D721Med (cell line): ENCODE data around the gene NUP107.

Source experiments
- DNase-seq: peaks from one replicate; pipeline ENCODE4 v3.0.0; 2011; ENCODE audit warnings: low spot score; ENCODE audit not compliant: insufficient read length
- FAIRE-seq: peaks from 2 replicates; lab custom pipeline; 2011; peaks lifted over from hg19 to GRCh38; lab: Jason Lieb, UNC
- CTCF ChIP-seq: IDR thresholded peaks from 2 replicates; pipeline ENCODE4 v1.5.1; 2012; ENCODE audit warnings: mild to moderate bottlenecking, control low read depth; ENCODE audit not compliant: insufficient read depth; ENCODE audit errors: missing control alignments

Gene NUP107

DNA sequence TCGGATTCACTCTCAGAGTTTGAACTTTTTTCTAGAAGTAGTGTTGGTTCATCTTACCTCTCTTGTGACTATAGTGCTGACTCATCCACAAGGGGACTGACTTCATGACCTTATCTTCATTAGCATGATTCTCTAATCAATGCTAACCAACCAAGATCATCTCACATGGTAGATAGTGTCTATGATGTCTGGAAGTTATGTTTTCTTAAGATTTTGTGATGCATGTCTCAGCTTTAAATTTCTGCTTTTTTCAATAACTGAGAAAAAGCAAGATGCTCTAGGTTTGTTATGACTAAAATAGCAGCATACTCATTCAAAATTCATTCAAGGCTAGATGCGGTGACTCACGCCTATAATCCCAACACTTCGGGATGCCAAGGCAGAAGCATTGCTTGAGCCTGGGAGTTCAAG is 46.9 kb downstream of the NUP107 start:
- DNase-seq (no peak), FAIRE-seq (no peak)

GRCh38 chr12:68739891-68740290 is 53.1 kb downstream of the NUP107 start:
- no peak for DNase-seq
- no peak for TF ChIP-seq CTCF
- FAIRE-seq = no peak

More for the DNA sequence above, 46.9 kb downstream of the NUP107 start:
- TF ChIP-seq CTCF = no peak

DNA sequence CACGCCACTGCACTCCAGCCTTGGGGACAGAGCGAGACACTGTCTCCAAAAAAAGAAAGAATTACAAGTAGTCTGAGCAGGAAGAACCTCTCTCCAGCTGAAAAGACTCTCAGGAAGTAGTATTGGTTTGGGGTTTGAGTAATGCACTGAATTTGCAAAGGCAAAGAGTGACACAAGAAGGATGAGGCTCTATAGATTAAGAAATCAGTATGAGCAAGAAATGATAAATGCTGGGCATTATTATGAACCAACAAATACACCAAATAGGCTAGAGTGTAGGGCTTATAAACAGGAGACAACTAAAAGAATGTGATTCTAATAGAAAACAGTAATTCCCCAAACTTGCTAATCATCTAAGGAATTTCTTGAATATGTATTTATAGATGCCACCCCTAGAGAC is 56.6 kb downstream of the NUP107 start:
- FAIRE-seq (no peak), DNase-seq (no peak)
- TF ChIP-seq CTCF = no peak

- no peak for FAIRE-seq
- DNase-seq = no peak
- no peak for TF ChIP-seq CTCF
These were observed 58.7 kb downstream of the NUP107 start for GRCh38 chr12:68745376-68745903.

DNA sequence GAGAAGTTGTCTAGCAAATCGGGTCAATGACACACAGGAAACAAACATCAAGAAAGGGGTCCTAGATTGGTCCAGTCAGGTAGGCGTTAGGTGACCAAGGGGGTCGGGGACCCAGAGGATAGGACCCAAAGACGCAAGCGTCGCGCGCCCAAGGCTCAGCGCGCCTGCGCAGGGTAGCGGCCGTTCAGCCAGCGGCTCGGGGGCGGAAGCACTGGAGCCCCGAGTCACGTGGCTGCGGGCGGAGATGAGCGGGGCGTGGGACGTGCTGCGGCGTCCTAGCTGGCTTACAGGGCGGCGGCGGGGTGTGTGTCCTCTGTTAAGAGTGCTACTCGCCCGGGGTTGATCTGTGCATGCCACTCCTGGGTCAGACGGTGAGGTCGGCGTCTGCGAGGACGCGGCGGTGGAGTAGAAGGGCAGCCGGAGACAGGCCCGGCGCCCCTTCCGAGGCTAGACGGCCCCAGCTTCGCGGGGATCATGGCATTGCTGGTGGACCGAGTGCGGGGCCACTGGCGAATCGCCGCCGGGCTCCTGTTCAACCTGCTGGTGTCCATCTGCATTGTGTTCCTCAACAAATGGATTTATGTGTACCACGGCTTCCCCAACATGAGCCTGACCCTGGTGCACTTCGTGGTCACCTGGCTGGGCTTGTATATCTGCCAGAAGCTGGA is 59.3 kb downstream of the NUP107 start, which contains the start of gene SLC35E3:
SLC35E3 (plus strand) TSS at position 273 of the 668 bp plus-strand sequence; CDS start at position 475, 202 bp downstream.
- DNase-seq (peak; percentile 59), FAIRE-seq (no peak)
- no peak for TF ChIP-seq CTCF

DNA sequence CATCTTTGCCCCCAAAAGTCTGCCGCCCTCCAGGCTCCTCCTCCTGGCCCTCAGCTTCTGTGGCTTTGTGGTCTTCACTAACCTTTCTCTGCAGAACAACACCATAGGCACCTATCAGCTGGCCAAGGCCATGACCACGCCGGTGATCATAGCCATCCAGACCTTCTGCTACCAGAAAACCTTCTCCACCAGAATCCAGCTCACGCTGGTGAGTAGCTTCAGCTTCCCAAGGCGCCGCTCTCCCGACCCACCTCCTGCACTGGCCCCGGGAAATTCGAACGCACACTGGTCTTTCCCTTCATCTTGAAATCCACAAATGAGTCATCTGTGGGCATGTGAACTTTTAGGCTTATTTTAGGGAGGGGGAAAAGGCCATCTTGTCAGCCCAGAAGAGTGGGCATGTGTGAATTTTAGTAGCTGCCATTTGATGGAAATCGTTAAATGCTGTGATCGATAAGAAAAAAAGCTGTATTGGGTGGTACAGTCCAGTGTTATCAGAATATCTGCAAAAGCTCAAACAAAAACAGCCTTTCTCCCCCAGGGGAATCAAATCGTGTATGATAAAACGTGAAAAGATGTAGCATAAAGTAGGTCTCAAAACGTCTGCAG is 59.9 kb downstream of the NUP107 start:
- DNase-seq (no peak), FAIRE-seq (no peak)
- TF ChIP-seq CTCF = no peak

DNA sequence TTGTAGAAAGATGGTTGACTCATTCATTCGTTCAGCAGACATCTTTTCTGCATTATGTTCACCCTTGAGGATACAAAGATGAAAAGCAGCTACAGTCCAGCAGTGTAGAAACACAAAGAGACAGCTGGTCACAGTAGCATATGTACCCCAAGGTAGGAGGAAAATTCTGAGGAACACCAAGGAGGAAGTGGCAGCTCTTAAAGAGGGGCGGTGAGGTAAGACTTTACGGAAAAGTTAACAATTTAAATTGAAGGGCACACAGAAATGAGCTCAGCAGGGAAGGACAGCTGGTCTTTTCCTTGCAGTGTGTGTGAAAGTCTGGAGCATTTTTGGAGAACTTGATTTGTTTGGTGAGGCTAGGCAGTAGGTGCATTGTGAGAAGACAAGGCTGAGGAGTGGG is 62.7 kb downstream of the NUP107 start:
- DNase-seq (no peak), FAIRE-seq (no peak)
- TF ChIP-seq CTCF = no peak
